Neural progenitor cell (in vitro differentiated cells): ENCODE measurements around the gene LMAN1L. TPM values are rescaled to one million over a fixed set of nuclear protein-coding genes. Genes with fewer than 3 reads are reported as not detected.

ENCODE experiments used
- DNase-seq: peaks from one replicate; pipeline ENCODE4 v3.0.0-alpha.2; 2016; ENCODE audit warnings: low spot score
- H2AFZ ChIP-seq: fragments of 200-600 bp; sonication (generic); replicated peaks from 2 replicates; pipeline ENCODE4 v1.6.1; 2016; ENCODE audit warnings: antibody characterized with exemption
- H3F3A ChIP-seq: fragments of 200-600 bp; sonication (generic); 2 replicates; pipeline ENCODE4 v1.6.1; 2016; ENCODE audit warnings: antibody characterized with exemption, low read depth
- H3K27ac ChIP-seq: fragments of 200-600 bp; sonication (generic); 2 replicates; pipeline ENCODE4 v1.5.1; 2016; ENCODE audit warnings: mild to moderate bottlenecking
- H3K27me3 ChIP-seq: fragments of 200-600 bp; sonication (generic); 2 replicates; pipeline ENCODE4 v1.6.1; 2016; ENCODE audit warnings: mild to moderate bottlenecking, moderate library complexity
- H3K36me3 ChIP-seq: fragments of 200-600 bp; sonication (generic); 2 replicates; pipeline ENCODE4 v1.5.1; 2016
- H3K4me1 ChIP-seq: fragments of 200-600 bp; sonication (generic); 2 replicates; pipeline ENCODE4 v1.6.1; 2016; ENCODE audit warnings: mixed run types
- H3K4me2 ChIP-seq: fragments of 200-600 bp; sonication (generic); 2 replicates; pipeline ENCODE4 v1.6.1; 2016
- H3K4me3 ChIP-seq: fragments of 200-600 bp; sonication (generic); 2 replicates; pipeline ENCODE4 v1.5.1; 2016
- H3K79me2 ChIP-seq: fragments of 200-600 bp; sonication (generic); 2 replicates; pipeline ENCODE4 v1.6.1; 2016; ENCODE audit warnings: low read depth
- H3K9ac ChIP-seq: fragments of 200-600 bp; sonication (generic); 2 replicates; pipeline ENCODE4 v1.6.1; 2016
- H3K9me3 ChIP-seq: fragments of 200-600 bp; sonication (generic); 2 replicates; pipeline ENCODE4 v1.5.1; 2016; ENCODE audit warnings: low read depth
- H4K20me1 ChIP-seq: fragments of 200-600 bp; sonication (generic); 2 replicates; pipeline ENCODE4 v1.6.1; 2016; ENCODE audit warnings: low read depth
- H3K27ac Mint-ChIP-seq: 3 replicates; pipeline ENCODE4 v1.8.0; 2021; ENCODE audit warnings: mixed read lengths
- H3K27me3 Mint-ChIP-seq: 2 replicates; pipeline ENCODE4 v1.8.0; 2022; ENCODE audit warnings: low read depth, mild to moderate bottlenecking, inconsistent platforms, moderate library complexity, mixed read lengths; ENCODE audit not compliant: insufficient read depth
- H3K36me3 Mint-ChIP-seq: 3 replicates; pipeline ENCODE4 v1.8.0; 2021; ENCODE audit warnings: mixed read lengths
- H3K4me1 Mint-ChIP-seq: 3 replicates; pipeline ENCODE4 v1.8.0; 2021; ENCODE audit warnings: mixed read lengths
- H3K4me3 Mint-ChIP-seq: 3 replicates; pipeline ENCODE4 v1.8.0; 2021; ENCODE audit warnings: mild to moderate bottlenecking, moderate library complexity, mixed read lengths
- H3K9me3 Mint-ChIP-seq: 3 replicates; pipeline ENCODE4 v1.8.0; 2020; ENCODE audit warnings: mixed read lengths
- CTCF ChIP-seq: fragments of 200-600 bp; sonication (generic); IDR thresholded peaks from 2 replicates; pipeline ENCODE4 v1.5.1; 2017; ENCODE audit warnings: antibody characterized with exemption, mild to moderate bottlenecking
- EZH2 ChIP-seq: fragments of 200-600 bp; sonication (generic); IDR thresholded peaks from 2 replicates; pipeline ENCODE4 v1.6.1; 2017; ENCODE audit warnings: antibody characterized with exemption, mild to moderate bottlenecking, moderate library complexity
- EZH2phosphoT487 ChIP-seq: fragments of 200-600 bp; sonication (generic); IDR thresholded peaks from 2 replicates; pipeline ENCODE4 v1.6.1; 2017; ENCODE audit warnings: antibody characterized with exemption
- total RNA-seq: library from RNA; depleted of rRNA; stranded (reverse); fragments of >200 nt; gene quantifications from 2 replicates; pipeline ENCODE4 v1.2.3, GENCODE V29; 2015; ENCODE audit warnings: low replicate concordance

The LMAN1L gene
- total RNA-seq, 1 donor from 2014 or later = not detected

- peaks cover 8% of the 10 kb centered on the region for H3K4me1 ChIP-seq
- H3K4me3 ChIP-seq = no peak overlapping the region
- no peak overlapping the region for H3K27ac ChIP-seq
- TF ChIP-seq EZH2phosphoT487 = no peak
- no peak for TF ChIP-seq CTCF
- TF ChIP-seq EZH2 = no peak
- Mint-ChIP-seq H3K4me3 (no peak overlapping the region), H3K9me3 (no peaks in the 10 kb centered on the region), H3K36me3 (peaks cover 2% of the 10 kb centered on the region), H3K27me3 (peaks cover 2% of the 10 kb centered on the region), H3K27ac (peak overlapping the region; percentile 63), H3K4me1 (peaks cover 24% of the 10 kb centered on the region)
- H3K4me2 ChIP-seq = no peak overlapping the region
- H3K27me3 ChIP-seq = no peaks in the 10 kb centered on the region
- no peaks in the 10 kb centered on the region for H3K36me3 ChIP-seq
- no peaks in the 10 kb centered on the region for H3K9me3 ChIP-seq
- DNase-seq = no peak
- no peaks in the 10 kb centered on the region for H3F3A ChIP-seq
- no peak overlapping the region for H3K9ac ChIP-seq
- peaks cover 94% of the 10 kb centered on the region for H4K20me1 ChIP-seq
- H3K79me2 ChIP-seq = peaks cover 32% of the 10 kb centered on the region
- H2AFZ ChIP-seq = no peak overlapping the region
Measured at GRCh38 chr15:74794970-74795349, 17.7 kb upstream of the LMAN1L start.

GRCh38 chr15:74795966-74796625, 16.5 kb upstream of the LMAN1L start:
- Mint-ChIP-seq H3K4me1 (peaks cover 22% of the 10 kb centered on the region), H3K4me3 (no peak overlapping the region), H3K27me3 (peaks cover 2% of the 10 kb centered on the region), H3K9me3 (no peaks in the 10 kb centered on the region), H3K27ac (no peak overlapping the region), H3K36me3 (peaks cover 2% of the 10 kb centered on the region)
- Histone ChIP-seq H3K27me3 (no peaks in the 10 kb centered on the region), H3K79me2 (peaks cover 20% of the 10 kb centered on the region), H2AFZ (no peak overlapping the region), H3F3A (no peaks in the 10 kb centered on the region), H3K4me3 (no peak overlapping the region), H3K36me3 (no peaks in the 10 kb centered on the region), H3K9ac (no peak overlapping the region), H4K20me1 (peaks cover 91% of the 10 kb centered on the region), H3K9me3 (no peaks in the 10 kb centered on the region), H3K4me2 (no peak overlapping the region), H3K4me1 (peaks cover 8% of the 10 kb centered on the region), H3K27ac (no peak overlapping the region)
- TF ChIP-seq EZH2 (no peak), EZH2phosphoT487 (no peak), CTCF (no peak)
- DNase-seq = no peak

- Histone ChIP-seq H3K9ac (no peak overlapping the region), H4K20me1 (peaks cover 66% of the 10 kb centered on the region), H3K9me3 (no peaks in the 10 kb centered on the region), H3K27ac (no peak overlapping the region), H3K4me1 (no peaks in the 10 kb centered on the region), H3F3A (no peaks in the 10 kb centered on the region), H2AFZ (no peak overlapping the region), H3K79me2 (peaks cover 2% of the 10 kb centered on the region), H3K4me3 (no peak overlapping the region), H3K4me2 (no peak overlapping the region), H3K36me3 (no peaks in the 10 kb centered on the region), H3K27me3 (no peaks in the 10 kb centered on the region)
- no peaks in the 10 kb centered on the region for H3K4me1 Mint-ChIP-seq
- H3K36me3 Mint-ChIP-seq = peaks cover 2% of the 10 kb centered on the region
- no peaks in the 10 kb centered on the region for H3K9me3 Mint-ChIP-seq
- TF ChIP-seq CTCF (no peak), EZH2phosphoT487 (no peak), EZH2 (no peak)
- peaks cover 2% of the 10 kb centered on the region for H3K27me3 Mint-ChIP-seq
- H3K27ac Mint-ChIP-seq = peak overlapping the region; percentile 85
- no peak for DNase-seq
- no peak overlapping the region for H3K4me3 Mint-ChIP-seq
Measured at GRCh38 chr15:74798388-74799254, 14.0 kb upstream of the LMAN1L start.
